Liver (tissue), 3 donors: Measurements from ENCODE around the gene IFRD2.

Source experiments
- ATF3 ChIP-seq: IDR thresholded peaks from 2 replicates; pipeline ENCODE4 v1.6.1; 2016; ENCODE audit warnings: antibody characterized with exemption
- CTCF ChIP-seq: fragments of 150-350 bp; IDR thresholded peaks from 2 replicates; pipeline ENCODE4 v1.5.1; 2017; ENCODE audit warnings: improper control_type of control experiment, low read depth, low read length; ENCODE audit not compliant: missing input control
- EGR1 ChIP-seq, 2 donors: IDR thresholded peaks; 2 replicates each; pipeline ENCODE4 v1.6.1; 2016 to 2018; ENCODE audit warnings: antibody characterized with exemption in 2 of 2, low read depth in 2 of 2
- HNF4G ChIP-seq: IDR thresholded peaks from 2 replicates; pipeline ENCODE4 v1.6.1; 2016; ENCODE audit warnings: antibody characterized with exemption
- JUND ChIP-seq, 2 donors: IDR thresholded peaks; 2 replicates each; pipeline ENCODE4 v1.6.1; 2016; ENCODE audit warnings: antibody characterized with exemption in 2 of 2
- MAX ChIP-seq: IDR thresholded peaks from 2 replicates; pipeline ENCODE4 v1.6.1; 2016; ENCODE audit warnings: antibody characterized with exemption
- RAD21 ChIP-seq, 2 donors: IDR thresholded peaks; 2 replicates each; pipeline ENCODE4 v1.6.1; 2016; ENCODE audit warnings: antibody characterized with exemption in 2 of 2, mild to moderate bottlenecking in 2 of 2
- REST ChIP-seq: IDR thresholded peaks from 2 replicates; pipeline ENCODE4 v1.6.1; 2016; ENCODE audit warnings: antibody characterized with exemption, mild to moderate bottlenecking
- SP1 ChIP-seq: IDR thresholded peaks from 2 replicates; pipeline ENCODE4 v1.6.1; 2018; ENCODE audit warnings: antibody characterized with exemption, mild to moderate bottlenecking
- TAF1 ChIP-seq: conservative IDR thresholded peaks from 2 replicates; pipeline ENCODE4 v1.6.1; 2016; ENCODE audit warnings: antibody characterized with exemption, mild to moderate bottlenecking
- YY1 ChIP-seq: IDR thresholded peaks from 2 replicates; pipeline ENCODE4 v1.6.1; 2016; ENCODE audit warnings: antibody characterized with exemption, mild to moderate bottlenecking
- ZBTB33 ChIP-seq: IDR thresholded peaks from 2 replicates; pipeline ENCODE4 v1.6.1; 2016; ENCODE audit warnings: antibody characterized with exemption
- donor health status: healthy.
- donor health status: healthy.

GRCh38 chr3:50290161-50290641, 2.0 kb downstream of the IFRD2 start:
- TF ChIP-seq HNF4G = no peak
- TF ChIP-seq REST = no peak
- no peak for TF ChIP-seq ZBTB33
- no peak for TF ChIP-seq CTCF
- no peak for TF ChIP-seq MAX
- no peak for TF ChIP-seq SP1
- TF ChIP-seq YY1 = no peak
- TF ChIP-seq JUND (IDR thresholded peaks at IDR 0.05) = no peak
- no peak for TF ChIP-seq ATF3
- TF ChIP-seq TAF1 = no peak
- no peak for TF ChIP-seq RAD21 (IDR thresholded peaks at IDR 0.05)
- TF ChIP-seq EGR1 (IDR thresholded peaks at IDR 0.05; ENCODE audit: low read depth in 2 of 2) = no peak
